GM12878 (cell line): Measurements from ENCODE around the gene FRYL.

Experiments used
- CREB1 ChIP-seq: IDR thresholded peaks from 2 replicates; pipeline ENCODE4 v1.6.1; 2012; ENCODE audit warnings: low read depth, mild to moderate bottlenecking, inconsistent platforms
- ETV6 ChIP-seq, 2 experiments: fragments of 450-650 bp in 1 of 2; IDR thresholded peaks in 1 of 2; conservative IDR thresholded peaks in 1 of 2; 2 replicates each; pipeline ENCODE4 v1.6.1; 2014; ENCODE audit warnings: antibody characterized with exemption in 1 of 2, borderline replicate concordance in 1 of 2, low read depth in 1 of 2, mild to moderate bottlenecking in 1 of 2, moderate library complexity in 1 of 2
- MXI1 ChIP-seq: fragments of 150-350 bp; IDR thresholded peaks from 2 replicates; pipeline ENCODE4 v1.6.1; 2011; ENCODE audit warnings: low read depth, mild to moderate bottlenecking, inconsistent platforms, low read length, improper control_type of control experiment
- POLR2AphosphoS5 ChIP-seq: IDR thresholded peaks from 2 replicates; pipeline ENCODE4 v1.6.1; 2011; ENCODE audit warnings: mild to moderate bottlenecking, low read length, inconsistent platforms
- TF ChIP-seq, protein P1 (sequence below), 3 experiments: IDR thresholded peaks in 2 of 3; conservative IDR thresholded peaks in 1 of 3; 2 replicates each; pipeline ENCODE4 v1.5.1; 2011; ENCODE audit warnings: low read depth in 3 of 3, low read length in 3 of 3, mild to moderate bottlenecking in 3 of 3, control low read depth in 2 of 3, moderate library complexity in 2 of 3, inconsistent platforms in 1 of 3, mixed read lengths in 1 of 3; ENCODE audit not compliant: control insufficient read depth in 2 of 3, insufficient read depth in 1 of 3; ENCODE audit errors: extremely low read depth in 1 of 3

DNA sequence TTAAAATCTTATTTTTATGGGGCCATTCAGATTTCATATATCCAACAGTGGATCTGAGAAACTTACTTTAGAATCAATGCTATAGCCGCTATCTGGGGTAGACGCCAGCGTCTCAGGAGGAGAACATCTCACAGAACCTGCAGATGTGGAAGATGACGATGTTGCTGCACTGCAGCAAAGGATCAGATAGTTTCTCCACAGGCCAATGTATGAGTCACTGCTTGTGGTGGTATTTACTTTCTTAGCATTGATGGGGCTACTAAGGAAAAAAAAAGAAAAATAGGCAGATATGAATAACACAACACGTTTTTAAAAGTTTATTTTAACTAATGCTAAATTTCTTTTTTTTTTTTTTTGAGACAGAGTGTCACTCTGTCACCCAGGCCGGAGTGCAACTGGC lies 204.1 kb downstream of the FRYL start:
- TF ChIP-seq CREB1: no peak
- TF ChIP-seq, protein P1, sequence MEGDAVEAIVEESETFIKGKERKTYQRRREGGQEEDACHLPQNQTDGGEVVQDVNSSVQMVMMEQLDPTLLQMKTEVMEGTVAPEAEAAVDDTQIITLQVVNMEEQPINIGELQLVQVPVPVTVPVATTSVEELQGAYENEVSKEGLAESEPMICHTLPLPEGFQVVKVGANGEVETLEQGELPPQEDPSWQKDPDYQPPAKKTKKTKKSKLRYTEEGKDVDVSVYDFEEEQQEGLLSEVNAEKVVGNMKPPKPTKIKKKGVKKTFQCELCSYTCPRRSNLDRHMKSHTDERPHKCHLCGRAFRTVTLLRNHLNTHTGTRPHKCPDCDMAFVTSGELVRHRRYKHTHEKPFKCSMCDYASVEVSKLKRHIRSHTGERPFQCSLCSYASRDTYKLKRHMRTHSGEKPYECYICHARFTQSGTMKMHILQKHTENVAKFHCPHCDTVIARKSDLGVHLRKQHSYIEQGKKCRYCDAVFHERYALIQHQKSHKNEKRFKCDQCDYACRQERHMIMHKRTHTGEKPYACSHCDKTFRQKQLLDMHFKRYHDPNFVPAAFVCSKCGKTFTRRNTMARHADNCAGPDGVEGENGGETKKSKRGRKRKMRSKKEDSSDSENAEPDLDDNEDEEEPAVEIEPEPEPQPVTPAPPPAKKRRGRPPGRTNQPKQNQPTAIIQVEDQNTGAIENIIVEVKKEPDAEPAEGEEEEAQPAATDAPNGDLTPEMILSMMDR (IDR thresholded peaks at IDR 0.05 in 2 of 3, conservative IDR thresholded peaks at IDR 0.05 in 1 of 3; ENCODE audit: control insufficient read depth in 2 of 3, extremely low read depth in 1 of 3, insufficient read depth in 1 of 3, low read depth in 3 of 3, low read length in 3 of 3): no peak
- no peak for TF ChIP-seq MXI1
- TF ChIP-seq ETV6 (conservative IDR thresholded peaks at IDR 0.05 in 1 of 2, IDR thresholded peaks at IDR 0.05 in 1 of 2; ENCODE audit: borderline replicate concordance in 1 of 2, low read depth in 1 of 2): no peak
- no peak for TF ChIP-seq POLR2AphosphoS5
